Activated T-helper 9 cell treated with anti-CD3 and anti-CD28 coated beads, Interleukin-2, amount 50 U/mL, for 16 hours (primary cell): ENCODE data around the gene ASCL1.

Experiments
- DNase-seq: peaks from one replicate; pipeline ENCODE4 v3.0.0-alpha.2; 2020; ENCODE audit warnings: low read depth

Gene ASCL1

GRCh38 chr12:102977945-102978706 is 20.7 kb downstream of the ASCL1 start:
- DNase-seq = no peak

- DNase-seq = no peak
Measured at GRCh38 chr12:102980350-102980749, 22.9 kb downstream of the ASCL1 start.

GRCh38 chr12:102990419-102990818 is 32.9 kb downstream of the ASCL1 start:
- no peak for DNase-seq

GRCh38 chr12:102992297-102992696 is 34.8 kb downstream of the ASCL1 start:
- no peak for DNase-seq

GRCh38 chr12:102992720-102993119 is 35.2 kb downstream of the ASCL1 start:
- DNase-seq = no peak

GRCh38 chr12:102993537-102993936 is 36.1 kb downstream of the ASCL1 start:
- DNase-seq = no peak

- DNase-seq = no peak
Measured at GRCh38 chr12:102995372-102995771, 37.9 kb downstream of the ASCL1 start.
